ENCODE measurements around the gene PLXND1.

DNA sequence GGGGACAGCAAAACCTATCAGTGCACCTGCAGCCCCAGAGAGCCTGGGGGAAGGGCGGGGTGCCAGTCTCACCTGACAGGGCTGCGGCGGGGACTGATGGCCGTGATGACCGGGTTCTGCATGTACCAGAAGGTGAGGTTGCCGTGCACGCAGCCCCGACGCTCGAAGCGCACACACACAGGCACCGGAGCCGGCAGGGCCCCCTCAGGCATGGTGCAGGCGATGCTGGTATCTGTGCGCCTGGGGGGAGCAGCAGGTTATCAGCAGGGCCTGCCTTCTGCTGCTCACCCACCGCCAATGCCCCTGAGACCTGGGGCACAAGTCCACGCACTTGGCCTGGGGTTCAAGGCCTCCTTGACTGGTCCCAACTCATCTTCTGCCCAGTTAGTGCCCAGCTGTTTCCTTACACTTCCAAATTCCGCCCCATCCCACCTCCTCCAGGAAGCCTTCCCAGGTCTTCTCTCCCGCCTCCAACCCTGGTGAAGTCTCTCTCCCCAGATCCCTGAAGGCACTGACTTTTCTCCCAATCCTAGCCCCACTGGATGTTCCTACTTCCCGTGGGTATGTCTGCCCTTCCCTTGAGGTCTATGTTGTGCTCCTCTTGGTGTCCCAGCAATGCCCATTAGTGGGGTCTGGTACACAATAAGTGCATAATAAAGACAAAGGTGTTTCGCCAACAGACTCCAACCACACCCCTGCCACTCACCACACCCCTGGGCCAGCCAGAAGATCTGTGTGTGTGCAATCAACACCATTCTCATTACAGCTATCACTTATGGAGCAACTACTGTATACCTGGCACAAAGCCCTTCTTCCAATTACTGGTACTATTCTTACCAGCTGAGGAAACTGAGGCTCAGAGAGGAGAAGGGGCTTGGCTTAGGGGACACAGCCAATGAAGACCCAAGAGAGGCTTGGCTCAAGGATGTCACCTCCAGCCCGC is 34.6 kb downstream of the PLXND1 start:
- no peak for TF ChIP-seq CTCF (conservative IDR thresholded peaks at IDR 0.05 in 1 of 2, IDR thresholded peaks at IDR 0.05 in 1 of 2; ENCODE audit: low read depth in 1 of 2, low read length in 2 of 2)
- no peak for TF ChIP-seq EZH2 (IDR thresholded peaks at IDR 0.05; ENCODE audit: low read length, missing control alignments)

All from fibroblast of lung (primary cell).